CD4-positive, alpha-beta T cell treated with Interleukin-21 for 1 hour (primary cell): ENCODE data around the gene CAMK1.
"Not testable (repeated sequence)": the region's sequence is repeated elsewhere in the genome, so short reads cannot be mapped to it uniquely, and the experiment has no call there.

Experiments
- DNase-seq: peaks from one replicate; pipeline ENCODE4 v3.0.0-alpha.2; 2020

CAMK1 gene

DNA sequence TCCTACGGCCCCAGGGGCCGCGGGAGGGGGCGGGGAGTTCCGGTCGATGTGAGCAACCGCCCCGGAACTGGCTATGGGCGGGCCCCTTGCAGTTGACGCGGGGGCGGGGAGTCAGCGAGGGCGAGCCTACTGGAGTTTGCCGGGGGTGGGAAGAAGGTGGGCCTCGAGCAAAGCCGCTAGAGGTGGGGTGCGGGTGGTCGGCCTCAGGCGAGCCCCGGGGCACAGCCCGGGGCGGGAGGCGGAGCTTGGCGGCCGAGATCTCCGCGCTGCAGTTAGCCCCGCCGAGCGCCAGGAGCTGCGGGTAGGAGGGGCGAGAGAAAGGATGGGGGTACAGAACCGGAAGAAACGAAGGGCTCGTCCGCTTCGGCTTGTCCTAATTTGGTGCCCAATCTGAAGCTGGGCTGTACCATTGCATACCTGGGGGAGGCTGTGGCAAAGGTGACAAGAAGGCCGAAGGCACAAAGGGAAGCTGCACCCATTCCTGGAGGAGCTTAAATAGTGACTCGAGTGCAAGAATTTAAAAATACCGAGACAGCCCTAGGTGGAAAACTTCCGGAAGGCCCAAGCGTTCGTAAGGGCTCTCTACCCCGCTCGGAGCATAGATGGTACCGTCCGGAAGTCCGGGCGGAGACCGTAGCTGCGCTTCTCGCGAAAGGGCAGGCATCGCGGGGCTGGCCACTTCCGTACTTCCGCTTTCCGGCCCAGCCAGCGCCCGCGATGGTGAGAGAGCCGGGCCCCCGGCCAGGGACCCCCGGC, 22.8 kb upstream of the CAMK1 start, which contains the start of the genes ARPC4 and TADA3:
Gene ARPC4, plus strand, starts transcription at position 678 of the 756 bp plus-strand sequence. Its CDS starts 40 bp downstream, at position 718.
Gene TADA3, minus strand, starts transcription at position 69 of the 756 bp plus-strand sequence. CDS start 1,007 bp downstream, outside the sequence.
- peak; percentile 93 for DNase-seq

DNA sequence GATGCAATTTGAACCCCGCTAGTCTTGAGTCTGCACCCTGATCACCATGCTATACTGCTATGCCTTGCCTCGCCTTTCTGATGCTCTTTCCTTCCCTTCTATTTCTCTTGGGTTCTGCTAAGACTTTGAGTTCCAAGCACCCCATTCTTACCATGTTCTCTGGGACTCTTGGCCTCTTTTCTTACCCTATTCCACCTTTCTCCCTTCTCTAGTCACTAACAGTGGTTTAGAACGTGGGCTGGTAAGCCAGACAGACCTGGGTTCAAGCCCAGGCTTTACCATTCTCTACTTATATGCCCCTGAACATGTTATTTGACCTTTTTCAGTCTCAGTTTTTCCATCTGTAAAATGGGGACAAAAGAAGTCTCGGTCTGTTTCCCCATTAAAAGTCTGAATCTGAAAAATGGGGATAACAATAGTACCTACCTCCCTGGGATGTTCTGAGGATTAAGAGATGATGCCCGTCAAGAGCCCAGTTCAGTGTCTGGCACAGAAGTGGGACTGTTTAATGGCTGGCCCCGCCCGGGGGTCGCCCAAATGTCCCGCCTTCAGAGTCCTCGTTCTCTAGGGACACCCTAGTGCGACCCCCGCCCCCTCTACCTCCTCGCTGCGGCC, 22.1 kb upstream of the CAMK1 start:
- no peak for DNase-seq

GRCh38 chr3:9791127-9791526, 21.4 kb upstream of the CAMK1 start:
- DNase-seq: no peak

DNA sequence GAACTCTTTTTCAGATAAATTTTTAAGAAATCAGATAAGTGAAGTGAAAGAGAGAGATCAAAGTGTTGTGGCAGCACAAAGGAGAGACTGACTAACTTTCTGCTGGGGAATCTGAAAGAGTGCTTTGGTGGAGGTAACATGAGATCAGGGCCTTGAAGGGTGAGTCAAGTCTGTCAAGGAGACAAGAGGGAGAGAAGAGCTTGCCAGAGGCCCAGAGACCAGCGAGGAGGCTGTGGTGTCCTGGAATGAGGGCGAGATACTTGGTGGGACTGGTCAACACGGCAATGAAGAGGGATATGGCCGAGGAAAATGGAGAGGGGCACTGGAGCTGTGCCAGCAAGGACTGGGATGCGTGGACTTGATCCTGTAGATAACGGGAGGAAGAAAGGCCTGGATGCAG, 18.0 kb upstream of the CAMK1 start:
- no peak for DNase-seq

DNA sequence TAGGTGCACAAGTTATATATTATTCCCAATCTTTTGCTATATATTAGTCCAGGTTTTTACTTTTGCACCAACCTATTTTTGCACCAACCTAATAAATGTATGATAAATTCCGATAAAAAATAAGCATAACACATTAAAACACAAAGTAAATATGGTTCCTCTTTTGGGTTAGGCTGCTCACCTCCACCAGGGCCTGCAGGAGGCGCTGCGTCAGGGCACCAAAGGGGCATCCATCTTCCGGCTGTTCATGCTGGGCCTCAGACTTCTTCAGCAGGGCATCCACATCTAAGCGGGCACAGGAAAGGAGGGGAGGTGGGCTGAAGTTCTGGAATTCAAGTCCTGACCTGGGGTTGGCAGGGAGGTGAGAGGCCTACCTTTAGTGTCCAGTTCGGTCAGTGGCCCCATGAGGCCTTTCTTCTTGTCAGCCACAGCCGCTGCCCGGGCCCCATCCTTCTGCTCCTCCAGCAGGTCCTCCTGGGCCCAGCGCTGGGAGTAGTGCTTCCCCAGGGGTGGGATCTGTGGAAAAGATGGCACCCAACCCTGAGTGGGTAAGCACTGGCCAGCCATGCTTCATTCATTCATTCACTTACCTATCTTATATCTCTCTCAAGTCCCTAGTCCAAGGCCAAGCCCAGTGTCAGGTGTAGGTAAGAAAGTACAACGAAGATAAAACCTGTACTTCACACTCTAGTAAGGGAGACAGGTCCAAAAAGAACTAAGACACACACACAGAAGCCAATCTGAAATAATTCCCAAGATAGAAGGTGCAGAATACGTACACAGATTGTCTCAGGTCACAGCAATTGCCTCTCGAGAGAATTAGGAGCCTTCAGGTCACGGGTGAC, 17.3 kb upstream of the CAMK1 start:
- no peak for DNase-seq

- no peak for DNase-seq
Measured at GRCh38 chr3:9786209-9786739, 16.5 kb upstream of the CAMK1 start.

DNA sequence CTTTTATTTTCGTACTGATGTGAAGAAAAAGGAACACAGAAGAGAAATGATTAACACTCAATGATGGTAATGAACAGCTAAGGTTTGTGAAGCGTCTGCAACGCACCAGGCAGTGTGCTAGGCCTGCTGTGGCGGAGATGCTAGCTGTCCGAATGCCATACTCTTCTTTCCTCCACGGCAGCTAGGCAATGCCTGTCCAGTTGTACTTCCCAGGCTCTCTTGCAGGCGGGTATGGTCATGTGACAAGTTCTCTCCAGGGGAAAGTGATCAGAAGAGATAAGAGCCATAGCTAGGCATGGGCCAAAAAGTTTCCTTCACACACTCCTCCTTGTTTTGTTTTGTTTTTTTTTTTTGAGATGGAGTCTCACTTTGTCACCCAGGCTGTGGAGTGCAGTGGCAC, 15.9 kb upstream of the CAMK1 start:
- DNase-seq: no peak

DNA sequence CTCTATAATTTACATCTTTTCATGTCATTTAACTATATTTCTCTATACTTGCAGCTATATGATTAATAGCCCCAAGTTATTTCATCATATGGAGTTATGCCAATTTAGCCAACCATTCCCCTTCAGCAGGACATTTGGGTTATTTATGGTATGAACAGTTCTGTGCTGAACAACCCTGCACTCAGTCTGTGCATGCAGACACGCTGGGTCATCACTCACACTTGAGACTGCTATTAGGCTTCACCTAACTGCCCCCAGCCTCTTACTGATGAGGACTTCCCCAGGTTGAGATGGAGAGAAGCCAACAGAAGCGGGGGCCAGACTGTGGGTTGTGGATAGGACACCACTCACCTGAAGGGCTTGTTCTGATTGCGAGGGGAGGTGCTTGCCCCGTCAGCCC, 15.2 kb upstream of the CAMK1 start:
- DNase-seq: no peak

- DNase-seq: no peak
Measured at GRCh38 chr3:9783954-9784353, 14.2 kb upstream of the CAMK1 start.

DNA sequence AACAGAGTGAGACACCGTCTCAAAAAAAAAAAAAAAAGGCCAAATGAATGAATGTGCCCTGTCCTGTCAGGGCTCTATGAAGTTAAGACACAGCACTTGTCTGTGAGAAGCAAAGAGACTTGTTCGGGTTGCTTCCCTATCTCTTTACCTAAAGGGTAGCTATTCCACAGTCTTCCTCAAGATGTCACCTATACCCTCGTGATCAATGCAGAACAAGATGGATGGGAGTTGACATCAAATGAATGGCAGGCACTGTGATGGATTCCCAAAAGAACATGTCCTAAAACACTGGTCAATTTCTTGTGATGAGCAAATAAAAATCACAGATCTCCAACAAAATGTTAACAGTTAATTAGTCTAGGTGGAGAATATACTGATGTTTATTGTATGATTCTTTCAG, 13.0 kb upstream of the CAMK1 start:
- DNase-seq: peak; percentile 31

DNA sequence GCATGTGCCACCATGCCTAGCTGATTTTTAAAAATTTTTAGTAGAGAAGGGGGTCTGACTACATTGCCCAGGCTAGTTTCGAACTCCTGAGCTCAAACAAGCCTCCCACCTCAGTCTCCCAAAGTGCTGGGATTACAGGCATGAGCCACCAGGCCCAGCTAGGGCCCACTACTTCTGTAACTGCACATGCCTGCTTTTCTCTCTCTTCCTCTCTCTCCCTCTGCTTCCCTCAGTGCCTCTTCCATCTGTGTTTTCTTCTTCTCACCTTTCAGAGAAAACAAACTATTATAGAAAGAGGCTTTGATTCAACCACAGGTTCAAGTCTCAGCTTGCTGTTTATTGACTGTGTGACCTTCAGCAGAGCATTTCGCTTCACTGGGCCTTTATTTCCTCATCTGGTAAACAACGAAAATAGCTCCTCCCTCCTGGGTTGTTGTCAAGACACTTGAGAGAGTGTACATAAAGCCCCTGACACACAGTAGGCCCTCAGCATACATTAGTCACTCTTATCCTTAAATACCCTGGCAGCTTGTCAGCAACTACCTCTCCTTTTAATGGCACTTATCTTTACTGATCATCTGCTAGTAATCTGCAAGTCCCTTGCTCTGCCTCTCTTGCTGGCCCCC, 12.3 kb upstream of the CAMK1 start:
- DNase-seq: no peak

- no peak for DNase-seq
Measured at GRCh38 chr3:9781551-9781950, 11.8 kb upstream of the CAMK1 start.

- DNase-seq: no peak
Measured at GRCh38 chr3:9780910-9781309, 11.2 kb upstream of the CAMK1 start.

GRCh38 chr3:9780458-9780812, 10.7 kb upstream of the CAMK1 start:
- DNase-seq: no peak

DNA sequence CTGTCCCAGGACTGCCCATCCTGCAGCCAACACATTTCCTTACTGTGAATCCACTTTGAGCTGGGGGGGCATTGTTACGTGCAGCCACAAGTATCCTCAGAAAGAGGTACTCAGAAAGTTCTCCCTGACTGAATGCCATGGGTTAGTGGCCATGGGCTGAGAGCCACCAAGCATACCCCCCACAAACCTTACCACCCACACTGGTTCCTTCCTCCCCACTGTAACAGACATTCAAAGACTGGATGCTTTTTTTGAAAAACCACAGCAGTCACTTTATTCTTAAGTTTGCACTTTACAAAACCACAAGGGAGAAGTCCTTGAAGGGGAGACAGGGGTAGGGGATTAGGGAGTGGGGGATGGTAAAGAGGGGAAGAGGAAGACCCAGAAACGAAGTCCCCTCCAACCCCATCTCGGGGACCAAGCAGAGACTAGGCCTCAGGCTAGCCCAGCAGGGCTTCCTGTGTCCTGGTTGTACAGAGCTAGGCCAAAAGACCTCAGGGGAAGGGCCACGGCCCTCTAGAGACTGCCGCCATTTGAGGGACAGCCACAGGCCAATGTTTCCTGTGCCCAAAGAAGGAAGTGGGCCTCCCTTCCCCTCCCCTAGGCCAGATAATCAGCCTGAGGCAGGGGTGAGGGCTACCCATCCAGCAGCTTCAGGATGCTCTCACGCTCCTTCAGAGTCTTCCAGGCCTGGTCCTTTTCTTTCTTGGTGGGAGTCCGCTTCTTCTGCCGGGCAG, 10.1 kb upstream of the CAMK1 start:
- DNase-seq: peak; percentile 53

DNA sequence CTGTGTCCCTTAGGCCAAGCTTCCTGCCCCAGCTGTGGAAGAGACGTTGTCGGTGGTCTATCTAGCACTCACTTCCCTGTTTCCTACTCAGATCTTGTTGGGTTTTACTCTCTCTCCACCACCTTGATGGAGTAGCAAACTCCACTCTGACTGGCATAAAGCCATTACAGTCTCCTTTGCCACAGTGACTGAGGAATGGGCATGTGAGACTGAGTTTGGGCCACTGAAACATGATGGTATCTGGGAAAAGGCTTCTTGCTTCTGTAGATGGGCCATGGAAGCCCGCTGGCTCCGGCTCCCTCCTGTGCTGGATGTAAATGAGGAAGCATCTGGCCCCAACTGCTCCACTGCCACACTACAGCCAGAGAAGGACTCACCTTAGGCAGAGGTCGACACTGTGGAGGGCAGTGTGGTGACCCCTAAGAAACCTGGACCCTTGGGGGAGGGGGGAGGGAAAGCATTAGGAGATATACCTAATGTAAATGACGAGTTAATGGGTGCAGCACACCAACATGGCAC, 9.4 kb upstream of the CAMK1 start:
- DNase-seq: no peak

DNA sequence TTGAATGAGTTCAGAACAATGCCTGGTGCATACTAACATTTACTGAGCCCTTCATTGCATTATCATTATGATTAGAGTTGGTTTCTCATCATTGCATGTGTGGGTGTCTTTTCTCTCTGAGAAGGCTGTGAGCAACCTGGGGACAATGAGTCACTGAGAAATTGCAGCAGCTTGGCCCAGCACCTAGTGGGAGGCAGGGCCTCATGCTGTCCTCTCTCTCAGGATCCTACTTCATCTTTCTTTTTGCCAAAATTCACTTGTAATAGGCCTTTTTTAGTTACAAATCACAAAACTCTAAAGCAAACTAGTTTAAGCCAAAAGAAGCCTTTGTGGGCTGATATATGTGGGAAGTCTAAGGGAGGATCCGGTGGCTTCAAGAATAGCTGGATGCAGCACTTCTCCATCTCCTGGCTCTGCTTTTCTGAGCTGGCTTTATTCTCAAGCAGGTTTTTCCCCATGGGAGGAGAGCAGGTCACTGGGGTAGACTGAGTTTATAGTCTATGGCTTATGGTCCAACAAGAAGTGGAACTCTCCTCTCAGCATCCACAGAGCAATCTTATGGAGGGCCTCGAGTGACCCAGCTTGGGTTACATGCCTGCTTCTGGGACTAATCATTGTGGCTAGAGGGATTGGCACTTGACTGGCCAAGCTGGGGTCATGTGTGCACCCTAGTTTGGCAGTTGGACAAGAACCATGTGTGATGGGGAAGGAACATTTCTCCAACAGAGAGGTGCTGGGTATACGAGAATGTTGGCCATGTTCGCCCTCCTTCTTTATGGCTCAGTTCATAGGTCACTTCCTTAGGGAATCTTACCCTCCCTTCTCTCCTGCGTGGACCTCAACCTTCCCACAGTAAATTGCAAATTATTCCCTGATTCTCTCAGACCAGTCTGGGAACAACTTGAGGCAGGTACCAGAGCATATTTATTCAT, 8.7 kb upstream of the CAMK1 start:
- no peak for DNase-seq

GRCh38 chr3:9777694-9778021, 7.9 kb upstream of the CAMK1 start:
- DNase-seq: no peak

DNA sequence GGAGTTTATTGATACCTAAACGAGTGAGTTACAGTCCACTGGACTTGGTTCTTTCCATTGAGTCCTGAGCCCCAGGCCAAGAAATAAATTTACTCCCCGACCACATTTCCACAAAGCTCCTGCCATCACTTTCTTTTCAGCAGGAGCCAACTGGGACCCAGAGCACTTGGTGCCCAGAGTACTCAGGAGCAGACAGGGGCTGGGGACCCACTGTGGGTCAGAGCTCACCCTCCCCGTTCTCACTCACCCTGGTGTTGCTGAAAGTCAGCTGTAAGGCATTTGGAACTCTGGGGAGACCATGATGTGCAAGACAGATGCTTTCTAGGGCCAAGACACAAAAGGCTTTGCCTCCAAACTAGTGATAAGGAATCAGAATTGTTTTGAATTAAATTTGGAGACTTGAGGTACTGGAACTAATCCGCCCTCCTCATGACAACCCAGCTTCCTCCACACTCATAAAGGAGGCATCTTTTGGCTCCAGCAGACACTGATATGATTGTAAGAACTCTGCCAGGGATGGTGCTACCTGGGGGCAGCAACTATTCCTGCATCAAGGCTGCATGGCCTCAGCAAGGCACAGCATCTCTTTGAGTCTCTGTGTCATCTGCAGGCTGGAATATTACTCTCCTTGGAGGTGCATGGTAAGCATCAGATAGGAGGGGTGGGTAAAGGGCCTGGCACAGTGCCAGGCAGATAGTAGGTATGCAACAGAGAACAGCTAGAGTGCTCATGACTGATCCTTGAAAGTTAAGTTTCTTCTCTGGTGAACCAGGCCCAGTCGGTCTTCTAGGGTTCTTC, 7.3 kb upstream of the CAMK1 start:
- no peak for DNase-seq

GRCh38 chr3:9771007-9771406, 1.3 kb upstream of the CAMK1 start:
- DNase-seq: not testable (repeated sequence)
